SH-SY5Y (cell line): Measurements from ENCODE around the gene NVL.

Experiments used
- GATA2 ChIP-seq: IDR thresholded peaks from 2 replicates; pipeline ENCODE4 v1.6.1; 2011; ENCODE audit warnings: mild to moderate bottlenecking, low read depth, low read length
- GATA3 ChIP-seq: IDR thresholded peaks from 2 replicates; pipeline ENCODE4 v1.6.1; 2011; ENCODE audit warnings: low read depth, mild to moderate bottlenecking, low read length, moderate library complexity

DNA sequence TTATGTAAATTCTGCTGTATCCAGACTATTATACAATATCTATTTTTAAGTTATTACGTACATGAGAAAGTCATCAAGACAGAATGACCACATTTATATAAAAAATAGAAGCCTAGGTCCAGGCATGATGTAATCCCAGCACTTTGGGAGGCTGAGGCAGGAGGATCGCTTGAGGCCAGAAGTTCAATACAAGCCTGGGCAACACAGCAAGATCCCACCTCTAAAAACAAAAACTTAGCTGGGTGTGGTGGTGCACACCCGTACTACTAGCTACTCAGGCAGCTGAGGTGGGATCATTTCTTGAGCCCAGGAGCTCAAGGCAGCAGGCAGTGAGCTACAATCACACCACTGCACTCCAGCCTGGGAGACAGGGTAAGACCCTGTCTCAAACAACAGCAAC is 58.9 kb downstream of the NVL start:
- TF ChIP-seq GATA3: no peak
- no peak for TF ChIP-seq GATA2
